ENCODE results near the gene AKAP12.
A peak's percentile ranks its signal among the peaks of the same experiment; 100 is the strongest.

- TF ChIP-seq POLR2A (IDR thresholded peaks at IDR 0.05) (peak; percentile 1), POLR2AphosphoS5 (IDR thresholded peaks at IDR 0.05) (peak in 1 of 3 donors; percentile 8)
These were observed 151.2 kb downstream of the AKAP12 start for GRCh38 chr6:151390851-151391470.
